HEK293T (cell line): ENCODE measurements around the gene CHTOP.

Source experiments
- ELF4 ChIP-seq: fragments of 450-650 bp; IDR thresholded peaks from 2 replicates; pipeline ENCODE4 v1.6.1; 2017; ENCODE audit warnings: antibody characterized with exemption
- FOXA1 ChIP-seq: fragments of 450-650 bp; IDR thresholded peaks from 2 replicates; pipeline ENCODE4 v1.6.1; 2016; ENCODE audit warnings: mild to moderate bottlenecking
- FOXK2 ChIP-seq: fragments of 450-650 bp; IDR thresholded peaks from 2 replicates; pipeline ENCODE4 v1.6.1; 2016; ENCODE audit warnings: mild to moderate bottlenecking
- FOXM1 ChIP-seq: fragments of 450-650 bp; IDR thresholded peaks from 2 replicates; pipeline ENCODE4 v1.6.1; 2017; ENCODE audit warnings: mild to moderate bottlenecking, borderline replicate concordance
- HDGF ChIP-seq: fragments of 450-650 bp; IDR thresholded peaks from 2 replicates; pipeline ENCODE4 v1.6.1; 2017; ENCODE audit warnings: antibody characterized with exemption, borderline replicate concordance
- LEF1 ChIP-seq: fragments of 450-650 bp; IDR thresholded peaks from 2 replicates; pipeline ENCODE4 v1.6.1; 2017; ENCODE audit warnings: mild to moderate bottlenecking, borderline replicate concordance
- NFRKB ChIP-seq: fragments of 450-650 bp; IDR thresholded peaks from 2 replicates; pipeline ENCODE4 v1.6.1; 2016; ENCODE audit warnings: mild to moderate bottlenecking, moderate library complexity
- PKNOX1 ChIP-seq: fragments of 450-650 bp; IDR thresholded peaks from 2 replicates; pipeline ENCODE4 v1.6.1; 2016
- TARDBP ChIP-seq: fragments of 450-650 bp; IDR thresholded peaks from 2 replicates; pipeline ENCODE4 v1.6.1; 2016

GRCh38 chr1:153677718-153678518, 44.1 kb downstream of the CHTOP start:
- TF ChIP-seq LEF1 (no peak), FOXA1 (no peak), TARDBP (no peak), NFRKB (no peak), PKNOX1 (no peak), FOXM1 (no peak), ELF4 (no peak), HDGF (no peak), FOXK2 (no peak)
